ENCODE results near the gene TMED5. TPM values are rescaled to one million over a fixed set of nuclear protein-coding genes. Genes with fewer than 3 reads are reported as not detected.

Gene TMED5
- polyA plus RNA-seq, 4 donors: 8.9 to 53.4 (median 18.1) TPM

DNA sequence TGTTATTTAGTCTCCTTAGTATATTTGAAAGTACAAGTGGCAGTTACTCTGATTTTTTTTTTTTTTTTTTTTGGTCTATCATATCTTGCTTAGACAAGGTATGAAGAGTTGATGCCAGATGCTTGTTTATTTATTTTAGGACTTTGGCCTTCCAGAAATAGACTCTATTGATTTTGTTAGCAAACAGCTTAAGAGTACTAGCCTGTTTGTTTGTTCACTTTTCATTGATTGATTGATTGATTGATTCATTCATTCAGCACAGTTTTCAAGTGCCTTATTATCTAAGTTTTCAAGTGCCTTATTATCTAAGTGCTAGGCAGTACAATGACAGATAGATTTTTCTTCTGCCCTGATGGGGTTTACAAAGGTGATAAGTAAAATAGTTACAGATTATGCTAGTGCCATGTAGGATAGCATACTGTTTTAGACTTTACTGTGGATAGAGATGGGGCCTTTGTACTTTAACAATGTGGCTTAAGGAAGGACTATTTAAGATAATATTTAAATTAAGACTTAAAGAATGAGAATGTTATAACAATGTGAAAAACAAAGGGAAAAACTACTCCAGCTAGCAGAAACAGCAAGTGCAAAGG lies 50.6 kb downstream of the TMED5 start:
- FAIRE-seq (no peak), DNase-seq (peak in 1 of 2 donors; percentile 59)
- Histone ChIP-seq H3K27me3 (ENCODE audit: control insufficient read depth in 3 of 3, insufficient read depth in 3 of 3, low read length in 3 of 3) (no peaks in the 10 kb centered on the region), H3K36me3 (ENCODE audit: control insufficient read depth in 3 of 3, insufficient read depth in 2 of 3, low read depth in 1 of 3, low read length in 3 of 3) (peaks cover 0 to 12% (median 0%) of the 10 kb centered on the region in 3 donors), H3K9me3 (ENCODE audit: control insufficient read depth in 2 of 2, insufficient read depth in 1 of 2, low read depth in 1 of 2, low read length in 1 of 2) (no peaks in the 10 kb centered on the region), H3K27ac (ENCODE audit: low read depth in 1 of 3, low read length in 2 of 3) (no peak overlapping the region), H3K4me3 (ENCODE audit: low read depth in 1 of 3, low read length in 3 of 3) (no peak overlapping the region), H3K4me1 (ENCODE audit: control insufficient read depth in 3 of 3, insufficient read depth in 2 of 3, low read depth in 1 of 3, low read length in 2 of 3) (no peaks in the 10 kb centered on the region)

GRCh38 chr1:93124556-93125355 lies 55.5 kb downstream of the TMED5 start:
- Histone ChIP-seq H3K27me3 (ENCODE audit: control insufficient read depth in 3 of 3, insufficient read depth in 3 of 3, low read length in 3 of 3) (no peaks in the 10 kb centered on the region), H3K4me1 (ENCODE audit: control insufficient read depth in 3 of 3, insufficient read depth in 2 of 3, low read depth in 1 of 3, low read length in 2 of 3) (no peaks in the 10 kb centered on the region), H3K4me3 (ENCODE audit: low read depth in 1 of 3, low read length in 3 of 3) (no peak overlapping the region), H3K36me3 (ENCODE audit: control insufficient read depth in 3 of 3, insufficient read depth in 2 of 3, low read depth in 1 of 3, low read length in 3 of 3) (peaks cover 0 to 13% (median 0%) of the 10 kb centered on the region in 3 donors), H3K27ac (ENCODE audit: low read depth in 1 of 3, low read length in 2 of 3) (no peak overlapping the region), H3K9me3 (ENCODE audit: control insufficient read depth in 2 of 2, insufficient read depth in 1 of 2, low read depth in 1 of 2, low read length in 1 of 2) (no peaks in the 10 kb centered on the region)
- 60 to 72% (median 62%) methylated on average over 4 of the region's 4 CpGs for WGBS, 3 donors
- DNase-seq (no peak), FAIRE-seq (no peak)

DNA sequence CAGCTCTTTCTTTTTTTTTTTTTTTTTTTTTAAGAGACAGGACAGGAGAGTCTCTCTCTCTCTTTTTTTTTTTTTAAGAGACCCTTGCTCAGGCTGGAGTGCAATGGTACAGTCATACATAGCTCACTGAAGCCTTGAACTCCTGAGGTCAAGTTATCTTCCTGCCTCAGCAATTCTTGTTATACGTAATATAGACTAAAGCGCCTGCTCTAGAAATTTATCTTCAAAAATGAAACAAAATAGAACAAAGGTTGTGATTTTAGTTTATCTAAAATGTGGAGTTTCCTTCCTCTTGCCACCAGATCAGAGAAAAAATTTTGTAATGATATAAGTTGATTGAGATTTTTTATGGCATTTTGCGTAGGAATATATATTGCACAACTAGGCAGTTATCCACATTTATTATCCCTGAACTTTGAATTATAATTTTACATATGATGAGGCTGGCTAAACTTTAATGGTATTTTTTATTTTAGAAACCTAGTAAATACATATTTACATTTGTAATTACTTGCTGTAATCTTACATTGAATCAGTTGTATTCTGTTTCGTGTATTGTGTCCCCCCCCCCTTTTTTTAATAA lies 56.9 kb downstream of the TMED5 start:
- H3K27ac ChIP-seq (ENCODE audit: low read depth in 1 of 3, low read length in 2 of 3): peak overlapping the region in 1 of 3 donors; percentile 25
- FAIRE-seq (no peak), DNase-seq (peak; percentile 63 to 72)
- H3K9me3 ChIP-seq (ENCODE audit: control insufficient read depth in 2 of 2, insufficient read depth in 1 of 2, low read depth in 1 of 2, low read length in 1 of 2): no peaks in the 10 kb centered on the region
- no peaks in the 10 kb centered on the region for H3K4me1 ChIP-seq (ENCODE audit: control insufficient read depth in 3 of 3, insufficient read depth in 2 of 3, low read depth in 1 of 3, low read length in 2 of 3)
- no peaks in the 10 kb centered on the region for H3K27me3 ChIP-seq (ENCODE audit: control insufficient read depth in 3 of 3, insufficient read depth in 3 of 3, low read length in 3 of 3)
- peaks cover 0 to 11% (median under 1%) of the 10 kb centered on the region in 3 donors for H3K36me3 ChIP-seq (ENCODE audit: control insufficient read depth in 3 of 3, insufficient read depth in 2 of 3, low read depth in 1 of 3, low read length in 3 of 3)
- WGBS, 3 donors: 27 to 65% (median 44%) methylated on average over 4 of the region's 4 CpGs
- no peak overlapping the region for H3K4me3 ChIP-seq (ENCODE audit: low read depth in 1 of 3, low read length in 3 of 3)

DNA sequence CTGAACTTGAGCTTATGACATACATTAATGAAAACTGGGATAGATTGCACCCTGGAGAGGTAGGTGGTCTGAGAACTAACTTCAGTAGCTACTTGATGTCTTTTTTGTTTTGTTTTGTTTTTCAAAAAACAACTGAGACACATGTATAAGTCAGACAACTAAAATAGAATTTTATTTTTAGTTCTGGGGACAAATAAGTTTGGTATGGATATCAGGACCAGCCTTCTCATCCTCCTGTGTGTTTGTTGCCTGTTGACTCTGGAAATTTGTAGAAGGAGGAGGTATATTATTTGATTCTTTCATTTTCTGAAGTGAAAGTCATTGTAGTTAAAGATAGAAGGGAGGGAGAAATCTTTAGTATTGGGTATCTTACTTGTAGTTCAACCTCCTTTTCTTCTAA lies 59.6 kb downstream of the TMED5 start:
- DNase-seq (no peak), FAIRE-seq (no peak)
- H3K36me3 ChIP-seq (ENCODE audit: control insufficient read depth in 3 of 3, insufficient read depth in 2 of 3, low read depth in 1 of 3, low read length in 3 of 3): peaks cover 4 to 24% (median 6%) of the 10 kb centered on the region in 3 donors
- H3K27me3 ChIP-seq (ENCODE audit: control insufficient read depth in 3 of 3, insufficient read depth in 3 of 3, low read length in 3 of 3): no peaks in the 10 kb centered on the region
- H3K27ac ChIP-seq (ENCODE audit: low read depth in 1 of 3, low read length in 2 of 3): no peak overlapping the region
- H3K9me3 ChIP-seq (ENCODE audit: control insufficient read depth in 2 of 2, insufficient read depth in 1 of 2, low read depth in 1 of 2, low read length in 1 of 2): no peaks in the 10 kb centered on the region
- H3K4me1 ChIP-seq (ENCODE audit: control insufficient read depth in 3 of 3, insufficient read depth in 2 of 3, low read depth in 1 of 3, low read length in 2 of 3): no peaks in the 10 kb centered on the region
- no peak overlapping the region for H3K4me3 ChIP-seq (ENCODE audit: low read depth in 1 of 3, low read length in 3 of 3)

- Histone ChIP-seq H3K27ac (ENCODE audit: low read depth in 1 of 3, low read length in 2 of 3) (peak overlapping the region in 1 of 3 donors; percentile 41), H3K36me3 (ENCODE audit: control insufficient read depth in 3 of 3, insufficient read depth in 2 of 3, low read depth in 1 of 3, low read length in 3 of 3) (peaks cover 7 to 21% (median 8%) of the 10 kb centered on the region in 3 donors), H3K4me1 (ENCODE audit: control insufficient read depth in 3 of 3, insufficient read depth in 2 of 3, low read depth in 1 of 3, low read length in 2 of 3) (no peaks in the 10 kb centered on the region), H3K9me3 (ENCODE audit: control insufficient read depth in 2 of 2, insufficient read depth in 1 of 2, low read depth in 1 of 2, low read length in 1 of 2) (no peaks in the 10 kb centered on the region), H3K27me3 (ENCODE audit: control insufficient read depth in 3 of 3, insufficient read depth in 3 of 3, low read length in 3 of 3) (no peaks in the 10 kb centered on the region), H3K4me3 (ENCODE audit: low read depth in 1 of 3, low read length in 3 of 3) (no peak overlapping the region)
- FAIRE-seq: no peak
- peak; percentile 50 to 56 for DNase-seq
- WGBS, 3 donors: 32 to 76% (median 56%) methylated on average over 2 of the region's 2 CpGs
These were observed 65.8 kb downstream of the TMED5 start for GRCh38 chr1:93114391-93114790.

GRCh38 chr1:93113127-93113526 lies 67.1 kb downstream of the TMED5 start:
- WGBS, 3 donors: 95 to 97% (median 96%) methylated on average over 3 of the region's 3 CpGs
- no peak for FAIRE-seq
- Histone ChIP-seq H3K27me3 (ENCODE audit: control insufficient read depth in 3 of 3, insufficient read depth in 3 of 3, low read length in 3 of 3) (no peaks in the 10 kb centered on the region), H3K27ac (ENCODE audit: low read depth in 1 of 3, low read length in 2 of 3) (no peak overlapping the region), H3K4me1 (ENCODE audit: control insufficient read depth in 3 of 3, insufficient read depth in 2 of 3, low read depth in 1 of 3, low read length in 2 of 3) (no peaks in the 10 kb centered on the region), H3K4me3 (ENCODE audit: low read depth in 1 of 3, low read length in 3 of 3) (no peak overlapping the region), H3K9me3 (ENCODE audit: control insufficient read depth in 2 of 2, insufficient read depth in 1 of 2, low read depth in 1 of 2, low read length in 1 of 2) (no peaks in the 10 kb centered on the region), H3K36me3 (ENCODE audit: control insufficient read depth in 3 of 3, insufficient read depth in 2 of 3, low read depth in 1 of 3, low read length in 3 of 3) (peaks cover 6 to 21% (median 8%) of the 10 kb centered on the region in 3 donors)
- DNase-seq: no peak

- FAIRE-seq (no peak), DNase-seq (no peak)
- Histone ChIP-seq H3K36me3 (ENCODE audit: control insufficient read depth in 3 of 3, insufficient read depth in 2 of 3, low read depth in 1 of 3, low read length in 3 of 3) (peaks cover 5 to 21% (median 6%) of the 10 kb centered on the region in 3 donors), H3K4me1 (ENCODE audit: control insufficient read depth in 3 of 3, insufficient read depth in 2 of 3, low read depth in 1 of 3, low read length in 2 of 3) (no peaks in the 10 kb centered on the region), H3K27ac (ENCODE audit: low read depth in 1 of 3, low read length in 2 of 3) (no peak overlapping the region), H3K4me3 (ENCODE audit: low read depth in 1 of 3, low read length in 3 of 3) (no peak overlapping the region), H3K27me3 (ENCODE audit: control insufficient read depth in 3 of 3, insufficient read depth in 3 of 3, low read length in 3 of 3) (no peaks in the 10 kb centered on the region), H3K9me3 (ENCODE audit: control insufficient read depth in 2 of 2, insufficient read depth in 1 of 2, low read depth in 1 of 2, low read length in 1 of 2) (peaks cover 0 to 10% of the 10 kb centered on the region in 2 donors)
These were observed 68.7 kb downstream of the TMED5 start for GRCh38 chr1:93111561-93111960.

GRCh38 chr1:93111065-93111464 lies 69.1 kb downstream of the TMED5 start:
- H3K27ac ChIP-seq (ENCODE audit: low read depth in 1 of 3, low read length in 2 of 3): no peak overlapping the region
- no peaks in the 10 kb centered on the region for H3K27me3 ChIP-seq (ENCODE audit: control insufficient read depth in 3 of 3, insufficient read depth in 3 of 3, low read length in 3 of 3)
- no peak overlapping the region for H3K4me3 ChIP-seq (ENCODE audit: low read depth in 1 of 3, low read length in 3 of 3)
- peaks cover 0 to 10% of the 10 kb centered on the region in 2 donors for H3K9me3 ChIP-seq (ENCODE audit: control insufficient read depth in 2 of 2, insufficient read depth in 1 of 2, low read depth in 1 of 2, low read length in 1 of 2)
- WGBS, 3 donors: 77 to 91% (median 87%) methylated on average over 1 of the region's 1 CpG
- no peaks in the 10 kb centered on the region for H3K4me1 ChIP-seq (ENCODE audit: control insufficient read depth in 3 of 3, insufficient read depth in 2 of 3, low read depth in 1 of 3, low read length in 2 of 3)
- peaks cover 4 to 18% (median 5%) of the 10 kb centered on the region in 3 donors for H3K36me3 ChIP-seq (ENCODE audit: control insufficient read depth in 3 of 3, insufficient read depth in 2 of 3, low read depth in 1 of 3, low read length in 3 of 3)
- FAIRE-seq: no peak
- no peak for DNase-seq
